H1 (cell line): ENCODE results near the gene RAB40A. TPM values are rescaled to one million over a fixed set of nuclear protein-coding genes. Genes with fewer than 3 reads are reported as not detected.
"Not testable (repeated sequence)": the region's sequence is repeated elsewhere in the genome, so short reads cannot be mapped to it uniquely, and the experiment has no call there.

Experiments used
- CTCF ChIA-PET: fragments of 300-600 bp; sonication (Branson Sonifier 250); formaldehyde crosslinking; loops from one replicate; lab custom pipeline; 2021; ENCODE audit not compliant: partially characterized antibody; lab: Charles Lee
- POLR2A ChIA-PET: fragments of 300-600 bp; sonication (Branson Sonifier 250); formaldehyde crosslinking; loops from one replicate; lab custom pipeline; 2021; ENCODE audit warnings: inconsistent platforms; ENCODE audit not compliant: partially characterized antibody; lab: Charles Lee
- DNase-seq, 2 experiments: peaks; one replicate each; pipeline versions ENCODE4 v3.0.0 to v3.0.0-alpha.2; 2010 to 2022; ENCODE audit warnings: low spot score in 2 of 2, low read depth in 1 of 2, mixed read lengths in 1 of 2
- FAIRE-seq: peaks from 2 replicates; lab custom pipeline; 2011; peaks lifted over from hg19 to GRCh38; lab: Jason Lieb, UNC
- H2AFZ ChIP-seq: 2 replicates; pipeline ENCODE4 v1.8.1; 2012; ENCODE audit warnings: low read length, inconsistent platforms
- H2AK5ac ChIP-seq: 2 replicates; pipeline ENCODE4 v1.6.1; 2013; ENCODE audit warnings: low read depth, low read length
- H2BK120ac ChIP-seq: replicated peaks from 2 replicates; pipeline ENCODE3; 2013; ENCODE audit warnings: low read depth, low read length, inconsistent platforms
- H2BK12ac ChIP-seq: 2 replicates; pipeline ENCODE4 v1.6.1; 2013; ENCODE audit warnings: low read depth, low read length
- H2BK15ac ChIP-seq: 2 replicates; pipeline ENCODE4 v1.6.1; 2013; ENCODE audit warnings: low read length
- H2BK20ac ChIP-seq: 2 replicates; pipeline ENCODE4 v1.6.1; 2013; ENCODE audit warnings: low read length
- H2BK5ac ChIP-seq: 2 replicates; pipeline ENCODE4 v1.6.1; 2013; ENCODE audit warnings: low read depth, low read length
- H3K14ac ChIP-seq: 2 replicates; pipeline ENCODE4 v1.6.1; 2013; ENCODE audit warnings: inconsistent platforms; ENCODE audit not compliant: insufficient read length
- H3K18ac ChIP-seq: 2 replicates; pipeline ENCODE4 v1.6.1; 2013; ENCODE audit warnings: low read length; ENCODE audit errors: extremely low read depth
- H3K23ac ChIP-seq: 2 replicates; pipeline ENCODE4 v1.6.1; 2013; ENCODE audit warnings: inconsistent platforms; ENCODE audit not compliant: insufficient read length
- H3K23me2 ChIP-seq: 2 replicates; pipeline ENCODE4 v1.6.1; 2013; ENCODE audit warnings: low read depth, low read length
- H3K27ac ChIP-seq: 2 replicates; pipeline ENCODE4 v1.6.1; 2011; ENCODE audit warnings: low read depth, low read length, inconsistent platforms
- H3K27me3 ChIP-seq, 4 experiments: replicated peaks in 1 of 4; 1 replicate in 1 of 4; 2 replicates in 3 of 4; pipeline versions ENCODE4 v1.6.1 to v1.8.1; 2011 to 2013; ENCODE audit warnings: low read length in 3 of 4, mild to moderate bottlenecking in 3 of 4, inconsistent platforms in 2 of 4, mixed read lengths in 2 of 4, moderate library complexity in 1 of 4; ENCODE audit not compliant: control insufficient read depth in 3 of 4, insufficient read depth in 3 of 4; ENCODE audit errors: extremely low read depth in 1 of 4
- H3K36me3 ChIP-seq, 4 experiments: 2 replicates each; pipeline versions ENCODE4 v1.6.1 to v1.8.1; 2011 to 2013; ENCODE audit warnings: mild to moderate bottlenecking in 4 of 4, low read length in 3 of 4, moderate library complexity in 2 of 4, control low read depth in 1 of 4, inconsistent platforms in 1 of 4; ENCODE audit not compliant: insufficient read depth in 4 of 4, control insufficient read depth in 2 of 4
- H3K4ac ChIP-seq: replicated peaks from 2 replicates; pipeline ENCODE3; 2013; ENCODE audit warnings: low read length, low read depth, mixed read lengths, inconsistent platforms; ENCODE audit not compliant: insufficient read length
- H3K4me1 ChIP-seq, 4 experiments: replicated peaks in 1 of 4; 1 replicate in 1 of 4; 2 replicates in 3 of 4; pipeline versions ENCODE4 v1.6.1 to v1.8.1; 2011 to 2013; ENCODE audit warnings: low read length in 3 of 4, inconsistent platforms in 2 of 4, mixed read lengths in 1 of 4; ENCODE audit not compliant: insufficient read depth in 4 of 4, control insufficient read depth in 3 of 4
- H3K4me2 ChIP-seq, 2 experiments: 2 replicates each; pipeline versions ENCODE4 v1.6.1 to v1.8.1; 2011 to 2013; ENCODE audit warnings: low read depth in 2 of 2, low read length in 2 of 2, control low read depth in 1 of 2, inconsistent platforms in 1 of 2, mild to moderate bottlenecking in 1 of 2; ENCODE audit not compliant: insufficient read depth in 1 of 2
- H3K4me3 ChIP-seq, 4 experiments: fragments of 200-600, 300-600 bp in 1 of 4; sonication (generic), shearing (Covaris generic), sonication (Bioruptor Twin) in 1 of 4; 2 replicates each; pipeline versions ENCODE4 v1.5.1 to v1.8.1; 2011 to 2016; ENCODE audit warnings: low read length in 4 of 4, low read depth in 3 of 4, control low read depth in 2 of 4, inconsistent platforms in 2 of 4, mild to moderate bottlenecking in 2 of 4, mixed read lengths in 1 of 4, moderate library complexity in 1 of 4; ENCODE audit not compliant: insufficient read depth in 2 of 4; ENCODE audit errors: extremely low read depth in 1 of 4
- H3K56ac ChIP-seq: replicated peaks from 2 replicates; pipeline ENCODE3; 2013; ENCODE audit warnings: low read depth, mild to moderate bottlenecking, mixed read lengths, low read length, inconsistent platforms; ENCODE audit not compliant: insufficient read length
- H3K79me1 ChIP-seq: 2 replicates; pipeline ENCODE4 v1.6.1; 2013; ENCODE audit warnings: low read depth, low read length, control low read depth
- H3K79me2 ChIP-seq, 2 experiments: 2 replicates each; pipeline versions ENCODE4 v1.6.1 to v1.8.1; 2012 to 2013; ENCODE audit warnings: low read length in 2 of 2, mild to moderate bottlenecking in 2 of 2, inconsistent platforms in 1 of 2; ENCODE audit not compliant: insufficient read depth in 2 of 2, control insufficient read depth in 1 of 2
- H3K9ac ChIP-seq, 4 experiments: replicated peaks in 1 of 4; 1 replicate in 1 of 4; 2 replicates in 3 of 4; pipeline versions ENCODE4 v1.6.1 to v1.8.1; 2011 to 2013; ENCODE audit warnings: low read depth in 3 of 4, low read length in 3 of 4, control low read depth in 2 of 4, mild to moderate bottlenecking in 2 of 4, moderate library complexity in 2 of 4, inconsistent platforms in 1 of 4; ENCODE audit errors: extremely low read depth in 1 of 4
- H3K9me3 ChIP-seq, 2 experiments: 2 replicates each; pipeline versions ENCODE4 v1.6.1 to v1.8.1; 2012 to 2013; ENCODE audit warnings: mild to moderate bottlenecking in 2 of 2, moderate library complexity in 2 of 2, control low read depth in 1 of 2, inconsistent platforms in 1 of 2, low read depth in 1 of 2, low read length in 1 of 2, mixed read lengths in 1 of 2; ENCODE audit not compliant: insufficient read depth in 2 of 2
- H4K20me1 ChIP-seq, 2 experiments: replicated peaks in 1 of 2; 2 replicates each; pipeline versions ENCODE3 to v1.8.1; 2011 to 2013; ENCODE audit warnings: inconsistent platforms in 2 of 2, low read length in 2 of 2, mild to moderate bottlenecking in 1 of 2; ENCODE audit not compliant: insufficient read depth in 2 of 2, control insufficient read depth in 1 of 2
- H4K5ac ChIP-seq: 2 replicates; pipeline ENCODE4 v1.6.1; 2013; ENCODE audit warnings: low read length, low read depth, mixed read lengths, inconsistent platforms; ENCODE audit not compliant: insufficient read length
- H4K8ac ChIP-seq: 2 replicates; pipeline ENCODE4 v1.8.0; 2013; ENCODE audit warnings: mild to moderate bottlenecking, moderate library complexity, low read length, inconsistent platforms; ENCODE audit not compliant: insufficient read depth; ENCODE audit errors: extremely low read depth
- H4K91ac ChIP-seq: replicated peaks from 2 replicates; pipeline ENCODE3; 2013; ENCODE audit warnings: low read length, mixed read lengths, inconsistent platforms; ENCODE audit not compliant: insufficient read length
- CBX8 ChIP-seq: fragments of 300-800, 300-1000 bp; sonication (generic); IDR thresholded peaks from 2 replicates; pipeline ENCODE4 v1.7.1; 2016; ENCODE audit warnings: low read depth, low read length, borderline replicate concordance
- GTF2F1 ChIP-seq: IDR thresholded peaks from 2 replicates; pipeline ENCODE4 v1.6.1; 2012; ENCODE audit warnings: low read depth, low read length, improper control_type of control experiment, borderline replicate concordance
- RBBP5 ChIP-seq: IDR thresholded peaks from 2 replicates; pipeline ENCODE4 v1.7.1; 2012; ENCODE audit warnings: low read depth, mild to moderate bottlenecking, inconsistent platforms, low read length, moderate library complexity, borderline replicate concordance
- RNF2 ChIP-seq: fragments of 200-900, 300-1000 bp; sonication (generic); IDR thresholded peaks from 2 replicates; pipeline ENCODE4 v1.7.1; 2016; ENCODE audit warnings: borderline replicate concordance, low read depth, mild to moderate bottlenecking, antibody characterized with exemption, low read length; ENCODE audit not compliant: poor library complexity, severe bottlenecking; ENCODE audit errors: missing control alignments
- WGBS, 2 experiments: shearing (Covaris generic) in 1 of 2; methylation state at CpG; one replicate each; pipeline versions ENCODE4 v1.1.6 to v1.1.7; 2013 to 2015; ENCODE audit warnings: low lambda C conversion rate in 2 of 2, mixed read lengths in 2 of 2, inconsistent platforms in 1 of 2, low coverage in 1 of 2, missing lambda C conversion rate in 1 of 2; ENCODE audit not compliant: insufficient replicate concordance in 2 of 2, insufficient coverage in 1 of 2, insufficient read length in 1 of 2; ENCODE audit errors: extremely low coverage in 1 of 2, missing lambda C conversion rate in 1 of 2; 5-methylcytosine and 5-hydroxymethylcytosine counted together
- polyA plus RNA-seq, 7 experiments: library from polyadenylated mRNA; depleted of rRNA in 3 of 7; stranded (reverse) in 5 of 7; unstranded in 2 of 7; fragments of >200 nt in 5 of 7; fragments of 200-250 nt in 2 of 7; gene quantifications; 1 replicate in 5 of 7; 2 replicates in 1 of 7; 4 replicates in 1 of 7; pipeline versions ENCODE4 v1.2.1 to v1.2.3, GENCODE V29; 2011 to 2013; ENCODE audit warnings: missing spikeins in 2 of 7, mixed read lengths in 2 of 7
- total RNA-seq: library from RNA; stranded (reverse); fragmentation: NEBNext Ultra II Directional; extraction: Animal tissue kit (Norgen Biotek cat#: 25700); gene quantifications from 2 replicates; pipeline ENCODE4 v1.2.1, GENCODE V29; 2021

The RAB40A gene
- total and polyA plus RNA-seq, 2 of the 8 experiments (the other 6 are each of a cell fraction or from before 2014, with no cell fraction given) = 0.09 to 0.21 TPM

DNA sequence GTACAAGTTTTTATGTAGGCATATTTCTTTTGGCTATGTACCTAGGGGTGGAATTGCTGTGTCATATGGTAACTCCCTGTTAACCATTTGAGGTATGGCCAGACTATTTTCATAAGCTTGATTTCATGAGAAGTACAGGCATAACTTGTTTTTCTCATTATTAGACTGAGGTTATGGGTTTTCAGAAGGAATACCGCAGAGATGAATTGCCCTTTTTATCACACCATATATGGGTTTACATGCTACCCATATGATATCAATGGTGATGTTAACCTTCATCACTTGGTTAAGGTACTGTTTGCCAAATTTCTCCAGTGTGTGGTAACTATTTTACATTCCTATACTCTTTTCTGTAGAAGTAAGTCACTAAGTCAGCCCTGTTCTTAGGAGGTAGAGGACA is 23.5 kb downstream of the RAB40A start (continued):
- TF ChIP-seq GTF2F1 (no peak), RNF2 (no peak), CBX8 (no peak), RBBP5 (no peak)

DNA sequence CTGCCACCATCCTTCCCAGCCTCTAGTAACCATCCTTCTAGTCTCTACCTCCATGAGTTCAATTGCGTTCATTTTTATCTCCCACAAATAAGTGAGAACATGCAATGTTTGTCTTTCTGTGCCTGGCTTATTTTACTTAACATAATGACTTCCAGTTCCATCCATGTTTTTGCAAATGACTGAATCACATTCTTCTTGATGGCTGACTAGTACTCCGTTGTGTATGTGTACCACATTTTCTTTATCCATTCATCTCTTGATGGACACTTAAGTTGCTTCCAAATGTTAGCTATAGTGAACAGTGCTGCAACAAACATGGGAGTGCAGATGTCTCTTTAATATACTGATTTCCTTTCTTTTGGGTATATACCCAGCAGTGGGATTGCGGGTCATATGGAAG is 25.7 kb downstream of the RAB40A start:
- H4K8ac ChIP-seq, H4K91ac ChIP-seq, H2AFZ ChIP-seq, H3K9me3 ChIP-seq, H3K27ac ChIP-seq, H3K79me1 ChIP-seq, H2BK5ac ChIP-seq, H3K14ac ChIP-seq, H3K18ac ChIP-seq, H3K23me2 ChIP-seq, H2BK20ac ChIP-seq, H3K9ac ChIP-seq, FAIRE-seq, H2BK12ac ChIP-seq, H3K27me3 ChIP-seq, H2BK120ac ChIP-seq, H4K20me1 ChIP-seq, H3K36me3 ChIP-seq, H3K4me1 ChIP-seq, H3K23ac ChIP-seq, H2BK15ac ChIP-seq, H2AK5ac ChIP-seq, H3K4me3 ChIP-seq, H3K4me2 ChIP-seq, H4K5ac ChIP-seq, DNase-seq, H3K79me2 ChIP-seq, H3K4ac ChIP-seq, CTCF ChIA-PET, H3K56ac ChIP-seq: not testable (repeated sequence)
- WGBS, 2 experiments = 94% methylated on average over 3 of the region's 3 CpGs; no CpG with 5 or more reads in 1 of the 2 experiments
- POLR2A ChIA-PET = interaction anchor here (0.9 kb wide), 1 partner anchor 10 kb away, joined by 4 read pairs; no protein-coding TSS in a partner anchor
